Astrocyte of the spinal cord (primary cell): ENCODE data around the gene TPPP2.

Experiments used
- DNase-seq: peaks from one replicate; pipeline ENCODE4 v3.0.0; 2011; ENCODE audit warnings: low read depth, low spot score
- H3K4me3 ChIP-seq: 2 replicates; pipeline ENCODE4 v1.5.1; 2011; ENCODE audit warnings: low read depth, mild to moderate bottlenecking, low read length, moderate library complexity
- in situ Hi-C: cut with HindIII; loops from 2 replicates; pipeline ENCODE4 v1.10.0; 2017; ENCODE audit warnings: low sequenced_read_pairs
- TF ChIP-seq, protein P1 (sequence below): IDR thresholded peaks from 2 replicates; pipeline ENCODE4 v1.5.1; 2012; ENCODE audit warnings: low read depth, mild to moderate bottlenecking, low read length, inconsistent platforms

Gene TPPP2

DNA sequence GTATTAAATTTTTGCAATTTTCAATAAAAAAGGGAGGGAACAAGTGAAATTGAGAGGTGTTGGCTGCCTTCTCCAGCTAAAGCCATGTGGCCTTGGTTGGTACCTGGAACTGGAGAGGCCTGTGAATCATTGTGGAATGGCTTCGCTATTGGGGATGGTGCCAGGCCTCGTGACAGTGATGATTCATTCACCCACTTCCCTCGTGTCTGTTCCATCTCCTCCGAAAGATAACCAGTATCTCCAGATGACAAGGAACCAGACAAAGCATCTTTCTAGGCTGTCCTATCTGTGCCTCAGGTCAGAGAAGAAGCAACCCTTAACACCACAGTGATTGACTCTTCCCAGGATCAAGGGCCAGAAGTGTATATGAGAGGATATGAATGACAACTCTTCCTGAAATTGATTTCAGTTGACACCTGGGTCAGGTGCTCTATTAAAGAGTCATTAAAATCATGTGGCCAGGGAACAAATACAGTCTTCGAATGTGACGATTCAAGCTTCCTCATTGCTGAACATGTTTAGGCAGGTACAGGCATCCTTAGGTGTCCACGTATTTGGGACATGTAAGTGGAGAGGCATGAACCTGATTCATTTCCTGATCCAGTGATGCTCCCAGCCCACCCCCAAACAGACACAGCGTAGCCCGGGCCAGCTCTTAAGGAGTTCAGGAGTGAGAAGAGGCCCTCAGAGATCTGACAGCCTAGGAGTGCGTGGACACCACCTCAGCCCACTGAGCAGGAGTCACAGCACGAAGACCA lies 11.8 kb downstream of the TPPP2 start, which contains the start of gene RNASE7:
Gene RNASE7 (plus strand): TSS at position 687 of the 758 bp plus-strand sequence. CDS start 631 bp downstream, outside the sequence.
- in situ Hi-C loops = no loop called here
- DNase-seq = no peak
- TF ChIP-seq, protein P1, sequence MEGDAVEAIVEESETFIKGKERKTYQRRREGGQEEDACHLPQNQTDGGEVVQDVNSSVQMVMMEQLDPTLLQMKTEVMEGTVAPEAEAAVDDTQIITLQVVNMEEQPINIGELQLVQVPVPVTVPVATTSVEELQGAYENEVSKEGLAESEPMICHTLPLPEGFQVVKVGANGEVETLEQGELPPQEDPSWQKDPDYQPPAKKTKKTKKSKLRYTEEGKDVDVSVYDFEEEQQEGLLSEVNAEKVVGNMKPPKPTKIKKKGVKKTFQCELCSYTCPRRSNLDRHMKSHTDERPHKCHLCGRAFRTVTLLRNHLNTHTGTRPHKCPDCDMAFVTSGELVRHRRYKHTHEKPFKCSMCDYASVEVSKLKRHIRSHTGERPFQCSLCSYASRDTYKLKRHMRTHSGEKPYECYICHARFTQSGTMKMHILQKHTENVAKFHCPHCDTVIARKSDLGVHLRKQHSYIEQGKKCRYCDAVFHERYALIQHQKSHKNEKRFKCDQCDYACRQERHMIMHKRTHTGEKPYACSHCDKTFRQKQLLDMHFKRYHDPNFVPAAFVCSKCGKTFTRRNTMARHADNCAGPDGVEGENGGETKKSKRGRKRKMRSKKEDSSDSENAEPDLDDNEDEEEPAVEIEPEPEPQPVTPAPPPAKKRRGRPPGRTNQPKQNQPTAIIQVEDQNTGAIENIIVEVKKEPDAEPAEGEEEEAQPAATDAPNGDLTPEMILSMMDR = no peak
- no peak within 1 kb of the TSS for H3K4me3 ChIP-seq

DNA sequence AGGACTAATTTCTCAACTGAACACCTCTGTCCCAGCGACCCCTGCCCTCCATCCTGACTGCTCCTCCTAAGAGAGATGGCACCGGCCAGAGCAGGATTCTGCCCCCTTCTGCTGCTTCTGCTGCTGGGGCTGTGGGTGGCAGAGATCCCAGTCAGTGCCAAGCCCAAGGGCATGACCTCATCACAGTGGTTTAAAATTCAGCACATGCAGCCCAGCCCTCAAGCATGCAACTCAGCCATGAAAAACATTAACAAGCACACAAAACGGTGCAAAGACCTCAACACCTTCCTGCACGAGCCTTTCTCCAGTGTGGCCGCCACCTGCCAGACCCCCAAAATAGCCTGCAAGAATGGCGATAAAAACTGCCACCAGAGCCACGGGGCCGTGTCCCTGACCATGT lies 12.9 kb downstream of the TPPP2 start:
- DNase-seq = no peak
- TF ChIP-seq, protein P1 = no peak
- H3K4me3 ChIP-seq = no peak overlapping the region
- in situ Hi-C loops = no loop called here

DNA sequence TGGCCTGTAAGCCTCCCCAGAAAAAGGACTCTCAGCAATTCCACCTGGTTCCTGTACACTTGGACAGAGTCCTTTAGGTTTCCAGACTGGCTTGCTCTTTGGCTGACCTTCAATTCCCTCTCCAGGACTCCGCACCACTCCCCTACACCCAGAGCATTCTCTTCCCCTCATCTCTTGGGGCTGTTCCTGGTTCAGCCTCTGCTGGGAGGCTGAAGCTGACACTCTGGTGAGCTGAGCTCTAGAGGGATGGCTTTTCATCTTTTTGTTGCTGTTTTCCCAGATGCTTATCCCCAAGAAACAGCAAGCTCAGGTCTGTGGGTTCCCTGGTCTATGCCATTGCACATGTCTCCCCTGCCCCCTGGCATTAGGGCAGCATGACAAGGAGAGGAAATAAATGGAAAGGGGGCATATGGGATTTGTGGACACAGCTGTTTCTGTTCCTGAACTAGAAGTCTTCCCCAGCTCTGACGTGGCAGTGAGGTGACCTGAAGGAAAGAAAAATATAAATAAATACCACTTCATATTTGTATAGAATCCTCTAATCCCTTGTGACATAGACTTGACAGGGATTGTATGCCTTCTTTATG lies 13.5 kb downstream of the TPPP2 start:
- no peak for DNase-seq
- in situ Hi-C loops = no loop called here
- H3K4me3 ChIP-seq = no peak overlapping the region
- TF ChIP-seq, protein P1 = no peak

DNA sequence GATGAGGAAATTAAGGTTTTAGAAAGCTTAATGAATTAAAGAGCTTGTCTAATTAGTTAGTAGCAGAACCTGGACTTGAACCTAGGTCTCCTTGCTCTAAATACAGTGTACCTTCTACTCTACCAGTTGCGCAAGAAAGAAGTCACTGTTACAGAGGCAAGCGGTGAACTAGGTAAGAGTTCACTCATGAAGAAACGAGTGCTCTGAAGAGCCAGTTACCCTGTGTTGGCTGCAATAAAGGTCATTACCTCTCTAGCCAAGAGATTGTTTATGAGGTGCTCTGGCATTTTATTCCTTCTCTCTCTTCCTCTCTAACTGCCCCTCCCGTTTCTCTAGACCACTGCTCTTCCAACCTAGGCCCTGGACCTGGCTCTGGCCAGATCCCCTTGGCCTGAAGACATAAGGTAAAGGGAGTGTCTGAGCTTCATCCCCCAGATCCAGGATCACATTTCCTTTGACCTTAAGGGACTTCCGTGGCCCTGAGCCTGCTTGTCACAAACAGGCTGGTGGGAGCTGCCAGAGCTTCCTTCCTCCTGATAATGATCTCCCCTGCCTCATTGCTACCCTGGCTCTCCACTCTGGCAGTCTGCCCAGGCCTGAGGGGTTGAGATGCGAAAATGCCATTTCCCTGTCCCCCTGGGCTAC lies 14.1 kb downstream of the TPPP2 start:
- in situ Hi-C loops = no loop called here
- TF ChIP-seq, protein P1 = no peak
- no peak overlapping the region for H3K4me3 ChIP-seq
- no peak for DNase-seq

DNA sequence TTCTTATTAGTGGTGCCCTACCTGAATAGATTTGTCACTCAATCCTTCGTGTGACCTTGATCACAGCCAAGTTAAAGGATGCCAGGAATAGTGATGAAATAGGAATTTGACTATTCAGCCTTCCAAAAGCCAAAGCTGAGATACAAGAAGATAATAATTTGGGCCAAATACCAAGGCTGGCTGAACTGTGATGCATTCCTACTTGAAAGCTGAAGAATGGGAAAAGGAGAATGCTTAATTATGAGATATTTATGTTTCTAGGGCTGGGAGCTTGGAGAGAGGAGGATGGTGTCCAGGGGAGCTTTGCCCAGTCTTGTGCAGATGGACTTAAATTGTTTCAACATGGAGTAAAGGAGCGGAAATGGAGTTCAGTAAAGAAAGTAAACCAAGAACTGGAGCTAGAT lies 17.4 kb downstream of the TPPP2 start:
- TF ChIP-seq, protein P1 = no peak
- H3K4me3 ChIP-seq = no peak overlapping the region
- in situ Hi-C loops = no loop called here
- no peak for DNase-seq

DNA sequence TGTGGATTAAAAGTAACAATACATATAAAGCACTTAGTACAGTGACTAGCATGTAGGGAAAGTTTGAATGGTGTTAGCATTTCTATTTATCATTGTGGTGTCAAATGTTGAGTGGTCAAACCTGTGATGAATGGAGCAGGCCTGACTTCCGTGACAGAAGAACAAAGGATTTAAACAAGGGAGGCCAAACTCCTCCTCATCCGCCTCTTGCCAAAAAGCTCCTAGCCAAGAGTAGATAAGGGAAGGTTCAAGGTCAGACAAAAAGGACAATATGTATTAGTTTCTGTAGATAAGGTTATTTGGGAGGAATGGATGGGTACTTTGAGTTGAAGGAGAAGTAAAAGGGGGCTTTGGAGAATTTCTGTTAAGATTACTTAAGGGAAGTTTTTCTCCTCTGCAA lies 18.6 kb downstream of the TPPP2 start:
- in situ Hi-C loops = no loop called here
- no peak for DNase-seq
- H3K4me3 ChIP-seq = no peak overlapping the region
- TF ChIP-seq, protein P1 = no peak
